Esophagus muscularis mucosa (tissue), 4 donors: ENCODE data around the gene HLA-DRB5. TPM values are rescaled to one million over a fixed set of nuclear protein-coding genes. Genes with fewer than 3 reads are reported as not detected.

Experiments used
- DNase-seq: peaks from one replicate; pipeline ENCODE4 v3.0.0-alpha.2; 2017; ENCODE audit errors: extremely low spot score
- H3K27ac ChIP-seq, 4 donors: fragments of 200-600 bp; sonication (generic); replicated peaks in 1 of 4; 1 replicate in 3 of 4; 2 replicates in 1 of 4; pipeline ENCODE4 v1.5.1; 2016 to 2019; ENCODE audit warnings: mild to moderate bottlenecking in 1 of 4
- H3K27me3 ChIP-seq, 4 donors: fragments of 200-600 bp; sonication (generic); one replicate each; pipeline versions ENCODE4 v1.5.1 to v1.6.0; 2016 to 2019
- H3K36me3 ChIP-seq, 4 donors: fragments of 200-600 bp; sonication (generic); one replicate each; pipeline ENCODE4 v1.5.1; 2016 to 2019
- H3K4me1 ChIP-seq, 4 donors: fragments of 200-600 bp; sonication (generic); one replicate each; pipeline ENCODE4 v1.5.1; 2016 to 2019
- H3K4me3 ChIP-seq, 4 donors: fragments of 200-600 bp; sonication (generic); 1 replicate in 2 of 4; 2 replicates in 2 of 4; pipeline ENCODE4 v1.5.1; 2016 to 2019; ENCODE audit warnings: mild to moderate bottlenecking in 4 of 4, moderate library complexity in 1 of 4
- H3K9me3 ChIP-seq, 4 donors: fragments of 200-600 bp; sonication (generic); 1 replicate in 3 of 4; 2 replicates in 1 of 4; pipeline ENCODE4 v1.5.1; 2016 to 2019
- EP300 ChIP-seq: sonication (generic); formaldehyde crosslinking; IDR thresholded peaks from one replicate; pipeline ENCODE4 v1.6.1; 2017; ENCODE audit warnings: antibody characterized with exemption
- POLR2A ChIP-seq: fragments of 450-650 bp; IDR thresholded peaks from one replicate; pipeline ENCODE4 v1.6.1; 2017; ENCODE audit warnings: antibody characterized with exemption, moderate library complexity, mild to moderate bottlenecking, low read depth
- POLR2AphosphoS5 ChIP-seq, 2 donors: sonication (generic); formaldehyde crosslinking; IDR thresholded peaks; one replicate each; pipeline ENCODE4 v1.6.1; 2017; ENCODE audit warnings: antibody characterized with exemption in 2 of 2
- WGBS: methylation state at CpG from one replicate; pipeline ENCODE4 v1.1.5; 2018; 5-methylcytosine and 5-hydroxymethylcytosine counted together
- intact Hi-C: fragments of 100-400 bp; cut with DNase I; formaldehyde crosslinking; loops from one replicate; pipeline ENCODE4 v1.15.1; 2023
- total RNA-seq, 4 donors: library from RNA; depleted of rRNA; stranded (reverse); fragments of >200 nt; gene quantifications; one replicate each; pipeline versions ENCODE4 v1.1.0 to v1.2.1, GENCODE V29; 2016
- TF ChIP-seq, protein P1 (sequence below), 3 experiments: fragments of 200-600 bp in 2 of 3; fragments of 450-650 bp in 1 of 3; sonication (generic) in 2 of 3; IDR thresholded peaks; one replicate each; pipeline ENCODE4 v1.5.1; 2017 to 2019; ENCODE audit warnings: antibody characterized with exemption in 3 of 3, mild to moderate bottlenecking in 2 of 3, moderate library complexity in 1 of 3

HLA-DRB5 gene
- total RNA-seq, 4 donors from 2014 or later, result 0.83 to 71.0 (median 7.2) TPM

- WGBS, result 67% methylated on average over 1 of the region's 1 CpG
- no peak overlapping the region for H3K4me3 ChIP-seq
- H3K36me3 ChIP-seq, result no peaks in the 10 kb centered on the region
- H3K27ac ChIP-seq, result no peak overlapping the region
- no peak for TF ChIP-seq EP300
- no peak for TF ChIP-seq POLR2AphosphoS5 (IDR thresholded peaks at IDR 0.05)
- TF ChIP-seq, protein P1, sequence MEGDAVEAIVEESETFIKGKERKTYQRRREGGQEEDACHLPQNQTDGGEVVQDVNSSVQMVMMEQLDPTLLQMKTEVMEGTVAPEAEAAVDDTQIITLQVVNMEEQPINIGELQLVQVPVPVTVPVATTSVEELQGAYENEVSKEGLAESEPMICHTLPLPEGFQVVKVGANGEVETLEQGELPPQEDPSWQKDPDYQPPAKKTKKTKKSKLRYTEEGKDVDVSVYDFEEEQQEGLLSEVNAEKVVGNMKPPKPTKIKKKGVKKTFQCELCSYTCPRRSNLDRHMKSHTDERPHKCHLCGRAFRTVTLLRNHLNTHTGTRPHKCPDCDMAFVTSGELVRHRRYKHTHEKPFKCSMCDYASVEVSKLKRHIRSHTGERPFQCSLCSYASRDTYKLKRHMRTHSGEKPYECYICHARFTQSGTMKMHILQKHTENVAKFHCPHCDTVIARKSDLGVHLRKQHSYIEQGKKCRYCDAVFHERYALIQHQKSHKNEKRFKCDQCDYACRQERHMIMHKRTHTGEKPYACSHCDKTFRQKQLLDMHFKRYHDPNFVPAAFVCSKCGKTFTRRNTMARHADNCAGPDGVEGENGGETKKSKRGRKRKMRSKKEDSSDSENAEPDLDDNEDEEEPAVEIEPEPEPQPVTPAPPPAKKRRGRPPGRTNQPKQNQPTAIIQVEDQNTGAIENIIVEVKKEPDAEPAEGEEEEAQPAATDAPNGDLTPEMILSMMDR (IDR thresholded peaks at IDR 0.05), result no peak
- no peak for TF ChIP-seq POLR2A
- intact Hi-C loops, result no loop called here
- no peaks in the 10 kb centered on the region for H3K9me3 ChIP-seq
- H3K27me3 ChIP-seq, result no peaks in the 10 kb centered on the region
- peaks cover 0 to 5% (median 0%) of the 10 kb centered on the region in 4 donors for H3K4me1 ChIP-seq
- DNase-seq, result no peak
Measured at GRCh38 chr6:32517654-32518445, 12.2 kb downstream of the HLA-DRB5 start.

DNA sequence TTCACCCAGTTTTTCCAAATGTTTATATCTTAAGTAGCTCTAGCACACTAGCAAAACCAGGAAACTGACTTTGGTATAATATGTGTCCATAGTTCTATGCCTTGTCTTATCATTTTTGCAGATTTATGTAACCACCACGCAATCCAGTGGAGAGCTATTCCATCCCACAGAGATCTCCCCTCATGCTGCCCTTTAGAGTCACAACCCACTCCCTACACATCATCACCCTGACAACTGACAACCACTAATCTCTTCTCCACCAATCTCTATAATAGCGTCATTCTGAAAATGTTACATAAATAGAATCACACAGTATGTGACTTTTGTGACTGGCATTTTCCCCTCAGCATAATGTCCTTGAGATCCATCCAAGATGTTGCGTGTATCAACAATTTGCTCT, 29.1 kb downstream of the HLA-DRB5 start:
- H3K27ac ChIP-seq, result no peak overlapping the region
- no peaks in the 10 kb centered on the region for H3K36me3 ChIP-seq
- no peak overlapping the region for H3K4me3 ChIP-seq
- intact Hi-C loops, result no loop called here
- no peaks in the 10 kb centered on the region for H3K9me3 ChIP-seq
- no peak for DNase-seq
- no peaks in the 10 kb centered on the region for H3K4me1 ChIP-seq
- TF ChIP-seq, protein P1 (IDR thresholded peaks at IDR 0.05), result no peak
- TF ChIP-seq EP300 (no peak), POLR2AphosphoS5 (IDR thresholded peaks at IDR 0.05) (no peak), POLR2A (no peak)
- H3K27me3 ChIP-seq, result no peaks in the 10 kb centered on the region
- WGBS, result 30% methylated on average over 3 of the region's 3 CpGs

GRCh38 chr6:32492351-32492750, 37.7 kb downstream of the HLA-DRB5 start:
- Histone ChIP-seq H3K27me3 (no peaks in the 10 kb centered on the region), H3K9me3 (no peaks in the 10 kb centered on the region), H3K4me1 (no peaks in the 10 kb centered on the region), H3K4me3 (no peak overlapping the region), H3K27ac (no peak overlapping the region), H3K36me3 (no peaks in the 10 kb centered on the region)
- DNase-seq, result no peak
- intact Hi-C loops, result no loop called here
- TF ChIP-seq, protein P1 (IDR thresholded peaks at IDR 0.05), result no peak
- TF ChIP-seq POLR2A, result no peak
- TF ChIP-seq EP300, result no peak
- TF ChIP-seq POLR2AphosphoS5 (IDR thresholded peaks at IDR 0.05), result no peak

- DNase-seq, result no peak
- H3K27ac ChIP-seq, result no peak overlapping the region
- no peaks in the 10 kb centered on the region for H3K27me3 ChIP-seq
- 67% methylated on average over 1 of the region's 1 CpG for WGBS
- H3K36me3 ChIP-seq, result no peaks in the 10 kb centered on the region
- intact Hi-C loops, result no loop called here
- H3K9me3 ChIP-seq, result no peaks in the 10 kb centered on the region
- no peak overlapping the region for H3K4me3 ChIP-seq
- H3K4me1 ChIP-seq, result no peaks in the 10 kb centered on the region
- TF ChIP-seq, protein P1 (IDR thresholded peaks at IDR 0.05), result no peak
- TF ChIP-seq POLR2A (no peak), POLR2AphosphoS5 (IDR thresholded peaks at IDR 0.05) (no peak), EP300 (no peak)
Measured at GRCh38 chr6:32491700-32492099, 38.4 kb downstream of the HLA-DRB5 start.
